KBM-7 (cell line): ENCODE results near the gene TBC1D21.

ENCODE experiments used
- DNase-seq: peaks from one replicate; pipeline ENCODE4 v3.0.0-alpha.2; 2015
- in situ Hi-C: fragments of 300-500 bp; cut with MboI; formaldehyde crosslinking; loops from 2 replicates; pipeline ENCODE4 v1.14.3; 2020; ENCODE audit warnings: low sequenced_read_pairs, low pct_unique_long_range_greater_than_20kb, mixed read lengths

Gene TBC1D21

GRCh38 chr15:73857193-73857920 lies 16.0 kb upstream of the TBC1D21 start:
- no peak for DNase-seq
- in situ Hi-C loops: no loop called here

- in situ Hi-C loops: no loop called here
- DNase-seq: no peak
These were observed 15.3 kb upstream of the TBC1D21 start for GRCh38 chr15:73858062-73858461.

- no peak for DNase-seq
- in situ Hi-C loops: no loop called here
These were observed 11.1 kb upstream of the TBC1D21 start for GRCh38 chr15:73862276-73862675.

- DNase-seq: no peak
- in situ Hi-C loops: no loop called here
These were observed 8.0 kb upstream of the TBC1D21 start for GRCh38 chr15:73865379-73865778.

GRCh38 chr15:73865904-73866303 lies 7.5 kb upstream of the TBC1D21 start:
- in situ Hi-C loops: no loop called here
- DNase-seq: no peak

- no peak for DNase-seq
- in situ Hi-C loops: no loop called here
These were observed 6.9 kb upstream of the TBC1D21 start for GRCh38 chr15:73866481-73866880.

GRCh38 chr15:73866881-73867410 lies 6.4 kb upstream of the TBC1D21 start:
- DNase-seq: no peak
- in situ Hi-C loops: no loop called here

- in situ Hi-C loops: no loop called here
- DNase-seq: no peak
These were observed 5.9 kb upstream of the TBC1D21 start for GRCh38 chr15:73867426-73867825.

- no peak for DNase-seq
- in situ Hi-C loops: no loop called here
These were observed 5.4 kb upstream of the TBC1D21 start for GRCh38 chr15:73867956-73868355.

- DNase-seq: no peak
- in situ Hi-C loops: no loop called here
These were observed 4.0 kb upstream of the TBC1D21 start for GRCh38 chr15:73869216-73869995.

- peak; percentile 48 for DNase-seq
- in situ Hi-C loops: no loop called here
These were observed 2.5 kb upstream of the TBC1D21 start for GRCh38 chr15:73870700-73871408.

GRCh38 chr15:73872346-73872745 lies 1.0 kb upstream of the TBC1D21 start:
- no peak for DNase-seq
- in situ Hi-C loops: no loop called here

GRCh38 chr15:73873889-73874511 lies 636 bp downstream of the TBC1D21 start:
- in situ Hi-C loops: no loop called here
- DNase-seq: peak; percentile 81

GRCh38 chr15:73879426-73879825 lies 6.1 kb downstream of the TBC1D21 start:
- in situ Hi-C loops: no loop called here
- DNase-seq: no peak

- DNase-seq: no peak
- in situ Hi-C loops: no loop called here
These were observed 8.4 kb downstream of the TBC1D21 start for GRCh38 chr15:73881579-73882320.

GRCh38 chr15:73882761-73883419 lies 9.5 kb downstream of the TBC1D21 start:
- in situ Hi-C loops: no loop called here
- DNase-seq: no peak

- in situ Hi-C loops: no loop called here
- no peak for DNase-seq
These were observed 10.8 kb downstream of the TBC1D21 start for GRCh38 chr15:73884159-73884558.

- DNase-seq: no peak
- in situ Hi-C loops: no loop called here
These were observed 12.8 kb downstream of the TBC1D21 start for GRCh38 chr15:73885954-73886700.
